CD4-positive, alpha-beta T cell treated with Interleukin-21 for 1 hour (primary cell): ENCODE measurements around the gene APIP.
A peak's percentile ranks its signal among the peaks of the same experiment; 100 is the strongest.
"Not testable (repeated sequence)": the region's sequence is repeated elsewhere in the genome, so short reads cannot be mapped to it uniquely, and the experiment has no call there.

Source experiments
- DNase-seq: peaks from one replicate; pipeline ENCODE4 v3.0.0-alpha.2; 2020

The APIP gene

GRCh38 chr11:34926101-34926830 lies 10.1 kb upstream of the APIP start:
- DNase-seq, result peak; percentile 68

- DNase-seq, result no peak
These were observed 8.5 kb upstream of the APIP start for GRCh38 chr11:34924714-34925113.

GRCh38 chr11:34921156-34921555 lies 5.0 kb upstream of the APIP start:
- DNase-seq, result no peak

GRCh38 chr11:34916843-34917770 lies 928 bp upstream of the APIP start:
- DNase-seq, result peak; percentile 9

- no peak for DNase-seq
These were observed 804 bp downstream of the APIP start for GRCh38 chr11:34915136-34916014.

GRCh38 chr11:34913556-34913955 lies 2.6 kb downstream of the APIP start:
- not testable (repeated sequence) for DNase-seq

- no peak for DNase-seq
These were observed 4.5 kb downstream of the APIP start for GRCh38 chr11:34911676-34912075.

GRCh38 chr11:34910817-34911216 lies 5.4 kb downstream of the APIP start:
- DNase-seq, result no peak

- DNase-seq, result no peak
These were observed 6.2 kb downstream of the APIP start for GRCh38 chr11:34909955-34910354.

GRCh38 chr11:34909415-34909814 lies 6.8 kb downstream of the APIP start:
- no peak for DNase-seq

GRCh38 chr11:34907934-34908593 lies 8.1 kb downstream of the APIP start:
- DNase-seq, result no peak

GRCh38 chr11:34905666-34906065 lies 10.5 kb downstream of the APIP start:
- no peak for DNase-seq

GRCh38 chr11:34904421-34904955 lies 11.7 kb downstream of the APIP start:
- DNase-seq, result no peak

- no peak for DNase-seq
These were observed 16.6 kb downstream of the APIP start for GRCh38 chr11:34899633-34900016.

GRCh38 chr11:34898474-34898873 lies 17.7 kb downstream of the APIP start:
- DNase-seq, result no peak

- DNase-seq, result no peak
These were observed 18.9 kb downstream of the APIP start for GRCh38 chr11:34897171-34897870.

GRCh38 chr11:34896191-34896590 lies 20.0 kb downstream of the APIP start:
- not testable (repeated sequence) for DNase-seq

GRCh38 chr11:34893416-34893815 lies 22.8 kb downstream of the APIP start:
- DNase-seq, result no peak

- no peak for DNase-seq
These were observed 24.6 kb downstream of the APIP start for GRCh38 chr11:34891611-34892010.

GRCh38 chr11:34890812-34891211 lies 25.4 kb downstream of the APIP start:
- peak; percentile 19 for DNase-seq

- no peak for DNase-seq
These were observed 26.1 kb downstream of the APIP start for GRCh38 chr11:34890089-34890488.

GRCh38 chr11:34887260-34887659 lies 28.9 kb downstream of the APIP start:
- DNase-seq, result no peak
